Measurements from ENCODE around the gene GPATCH8. TPM values are rescaled to one million over a fixed set of nuclear protein-coding genes. Genes with fewer than 3 reads are reported as not detected.

The GPATCH8 gene
- total RNA-seq, 1 donor, result 31.1 TPM

GRCh38 chr17:44384281-44384822 lies 118.9 kb downstream of the GPATCH8 start:
- no peak for TF ChIP-seq CTCF (IDR thresholded peaks at IDR 0.05; ENCODE audit: insufficient read depth, low read depth, low read length)
- DNase-seq (ENCODE audit: low read depth), result no peak
- peak overlapping the region; percentile 70 for H3K4me3 ChIP-seq (ENCODE audit: low read depth, low read length)

GRCh38 chr17:44383861-44384260 lies 119.3 kb downstream of the GPATCH8 start:
- no peak for TF ChIP-seq CTCF (IDR thresholded peaks at IDR 0.05; ENCODE audit: insufficient read depth, low read depth, low read length)
- DNase-seq (ENCODE audit: low read depth), result no peak
- H3K4me3 ChIP-seq (ENCODE audit: low read depth, low read length), result no peak overlapping the region

GRCh38 chr17:44383363-44383762 lies 119.8 kb downstream of the GPATCH8 start:
- no peak overlapping the region for H3K4me3 ChIP-seq (ENCODE audit: low read depth, low read length)
- DNase-seq (ENCODE audit: low read depth), result no peak
- TF ChIP-seq CTCF (IDR thresholded peaks at IDR 0.05; ENCODE audit: insufficient read depth, low read depth, low read length), result no peak

- H3K4me3 ChIP-seq (ENCODE audit: low read depth, low read length), result no peak overlapping the region
- no peak for TF ChIP-seq CTCF (IDR thresholded peaks at IDR 0.05; ENCODE audit: insufficient read depth, low read depth, low read length)
- DNase-seq (ENCODE audit: low read depth), result no peak
Observed at GRCh38 chr17:44382917-44383316, 120.3 kb downstream of the GPATCH8 start.

GRCh38 chr17:44381810-44382305 lies 121.3 kb downstream of the GPATCH8 start:
- DNase-seq (ENCODE audit: low read depth), result no peak
- no peak for TF ChIP-seq CTCF (IDR thresholded peaks at IDR 0.05; ENCODE audit: insufficient read depth, low read depth, low read length)
- no peak overlapping the region for H3K4me3 ChIP-seq (ENCODE audit: low read depth, low read length)

- DNase-seq (ENCODE audit: low read depth), result no peak
- no peak overlapping the region for H3K4me3 ChIP-seq (ENCODE audit: low read depth, low read length)
- TF ChIP-seq CTCF (IDR thresholded peaks at IDR 0.05; ENCODE audit: insufficient read depth, low read depth, low read length), result no peak
Observed at GRCh38 chr17:44380767-44381166, 122.4 kb downstream of the GPATCH8 start.

GRCh38 chr17:44379887-44380286 lies 123.3 kb downstream of the GPATCH8 start:
- no peak for TF ChIP-seq CTCF (IDR thresholded peaks at IDR 0.05; ENCODE audit: insufficient read depth, low read depth, low read length)
- H3K4me3 ChIP-seq (ENCODE audit: low read depth, low read length), result no peak overlapping the region
- DNase-seq (ENCODE audit: low read depth), result no peak
